T-helper 1 cell (primary cell): ENCODE data around the gene SLC38A2.
A peak's percentile ranks its signal among the peaks of the same experiment; 100 is the strongest.

ENCODE experiments used
- DNase-seq, 5 donors: peaks; one replicate each; pipeline ENCODE4 v3.0.0-alpha.2; 2012 to 2020

Gene SLC38A2

DNA sequence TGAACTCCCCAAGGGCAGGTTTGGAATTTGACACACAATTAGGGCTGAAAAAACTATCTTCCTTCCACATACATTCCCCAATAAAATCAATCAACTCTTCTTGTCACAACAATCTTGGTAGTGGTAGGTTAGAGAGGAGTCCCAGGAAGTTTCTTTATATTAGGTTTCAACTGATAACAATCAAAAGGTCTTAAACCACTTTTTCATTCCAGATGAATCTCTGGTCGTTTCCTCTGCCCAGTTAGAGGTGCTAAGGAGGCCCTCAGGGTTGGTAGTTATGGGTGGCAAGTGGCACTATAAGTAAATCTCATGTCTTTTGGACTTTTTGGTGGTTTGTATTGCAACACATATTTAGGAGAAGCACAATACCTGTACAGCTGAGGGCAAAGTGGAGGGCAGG lies 1.7 kb upstream of the SLC38A2 start:
- no peak for DNase-seq

GRCh38 chr12:46373301-46374296 lies 1.0 kb upstream of the SLC38A2 start:
- peak in 4 of 5 donors; percentile 15 to 63 (median 30) for DNase-seq

DNA sequence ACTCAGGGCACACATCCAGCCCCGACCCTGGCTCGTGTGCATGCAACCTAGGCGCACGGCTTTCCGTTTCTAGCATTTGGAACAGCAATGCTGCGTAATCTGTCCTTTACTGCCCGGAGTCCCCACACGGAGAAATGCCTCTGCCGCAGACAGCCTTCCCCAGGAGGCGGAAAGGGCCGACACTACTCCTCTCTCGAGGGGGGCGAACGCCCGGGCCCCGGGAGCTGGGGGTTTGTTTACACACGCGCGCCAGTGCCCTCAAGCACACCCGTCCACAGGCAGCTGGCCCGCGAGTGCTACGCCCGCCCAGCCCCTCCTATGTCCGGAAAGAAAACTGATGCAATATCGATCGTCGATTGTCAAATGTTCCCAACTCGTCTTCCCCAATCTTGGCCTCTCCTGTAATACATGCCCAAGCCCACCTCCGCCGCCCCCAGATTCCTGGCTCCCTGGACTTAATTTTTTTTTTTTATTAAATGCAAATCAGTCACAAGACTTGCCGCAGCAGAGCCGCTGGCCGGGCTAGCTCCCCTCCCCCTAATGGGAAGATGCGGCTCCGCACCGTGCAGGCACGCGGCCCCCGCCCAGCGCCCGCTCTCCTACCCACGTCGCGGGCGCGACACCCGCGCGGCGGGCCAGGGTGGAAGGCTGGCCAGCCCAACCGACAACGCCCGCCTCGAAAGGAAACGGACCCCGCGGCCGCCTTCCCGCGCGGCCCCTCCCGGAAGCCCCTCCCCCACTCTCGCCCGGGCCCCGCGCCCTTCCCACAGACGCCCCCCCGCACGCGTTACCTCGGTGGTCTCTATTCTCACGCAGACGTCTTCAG lies 642 bp downstream of the SLC38A2 start:
- peak; percentile 20 to 81 (median 50) for DNase-seq

DNA sequence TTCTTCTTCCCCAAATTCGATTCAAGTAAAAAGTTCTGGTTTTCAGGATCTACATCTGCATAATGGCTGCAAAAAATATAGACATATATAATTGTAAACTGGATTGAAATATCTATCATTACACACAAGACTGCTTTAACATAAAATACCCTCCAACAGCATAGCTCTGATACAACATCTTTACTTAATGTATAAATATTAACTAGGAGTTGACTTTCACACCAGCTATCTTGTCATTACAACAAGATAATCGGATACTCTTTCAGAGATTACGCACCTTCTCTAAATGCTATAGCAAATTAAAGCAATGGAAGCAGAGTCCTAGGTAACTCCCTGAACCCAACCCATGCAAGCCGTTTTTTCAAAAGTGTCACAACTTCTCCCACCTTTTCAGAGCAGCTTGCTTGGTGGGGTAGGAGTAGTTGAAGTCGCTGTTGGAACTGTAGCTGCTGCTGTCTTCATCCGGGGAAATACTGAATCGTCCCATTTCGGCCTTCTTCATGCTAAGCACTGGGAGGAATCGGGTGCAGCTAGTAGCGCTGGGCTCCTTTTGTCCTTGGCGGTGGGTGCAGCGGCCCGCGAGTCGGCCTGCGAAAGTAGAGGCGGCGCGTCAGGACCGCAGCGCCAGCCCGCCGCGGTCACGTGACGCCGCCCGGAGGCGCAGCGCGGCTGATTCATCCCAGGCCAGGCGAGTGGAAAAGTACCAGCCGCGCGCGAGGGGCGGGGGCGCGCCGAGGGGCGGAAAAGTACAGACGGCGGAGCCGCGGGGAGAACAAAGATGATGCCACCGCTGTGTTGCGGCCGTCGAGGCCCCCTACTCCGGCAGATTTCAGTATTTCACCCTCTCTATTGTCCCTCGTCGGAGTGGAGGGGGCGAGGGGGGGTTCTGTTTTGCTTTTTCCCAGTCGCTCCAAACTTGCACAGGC lies 1.5 kb downstream of the SLC38A2 start:
- peak; percentile 85 to 94 (median 88) for DNase-seq

DNA sequence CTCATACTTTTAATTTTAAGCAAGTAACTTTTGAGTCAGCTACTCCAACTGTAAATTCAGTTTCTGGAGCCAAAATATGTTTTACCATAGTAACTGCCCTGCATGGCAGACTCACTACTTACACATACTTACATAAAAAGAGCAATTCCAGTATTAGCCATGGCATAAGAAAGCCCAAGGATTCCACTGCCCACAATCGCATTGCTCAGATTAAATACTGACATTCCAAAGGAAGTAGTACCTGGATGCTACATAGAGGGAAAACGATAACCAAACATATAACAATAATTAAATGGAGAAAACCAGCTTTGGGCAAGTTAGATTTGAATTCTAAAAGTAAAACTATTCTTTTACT lies 2.2 kb downstream of the SLC38A2 start:
- no peak for DNase-seq

DNA sequence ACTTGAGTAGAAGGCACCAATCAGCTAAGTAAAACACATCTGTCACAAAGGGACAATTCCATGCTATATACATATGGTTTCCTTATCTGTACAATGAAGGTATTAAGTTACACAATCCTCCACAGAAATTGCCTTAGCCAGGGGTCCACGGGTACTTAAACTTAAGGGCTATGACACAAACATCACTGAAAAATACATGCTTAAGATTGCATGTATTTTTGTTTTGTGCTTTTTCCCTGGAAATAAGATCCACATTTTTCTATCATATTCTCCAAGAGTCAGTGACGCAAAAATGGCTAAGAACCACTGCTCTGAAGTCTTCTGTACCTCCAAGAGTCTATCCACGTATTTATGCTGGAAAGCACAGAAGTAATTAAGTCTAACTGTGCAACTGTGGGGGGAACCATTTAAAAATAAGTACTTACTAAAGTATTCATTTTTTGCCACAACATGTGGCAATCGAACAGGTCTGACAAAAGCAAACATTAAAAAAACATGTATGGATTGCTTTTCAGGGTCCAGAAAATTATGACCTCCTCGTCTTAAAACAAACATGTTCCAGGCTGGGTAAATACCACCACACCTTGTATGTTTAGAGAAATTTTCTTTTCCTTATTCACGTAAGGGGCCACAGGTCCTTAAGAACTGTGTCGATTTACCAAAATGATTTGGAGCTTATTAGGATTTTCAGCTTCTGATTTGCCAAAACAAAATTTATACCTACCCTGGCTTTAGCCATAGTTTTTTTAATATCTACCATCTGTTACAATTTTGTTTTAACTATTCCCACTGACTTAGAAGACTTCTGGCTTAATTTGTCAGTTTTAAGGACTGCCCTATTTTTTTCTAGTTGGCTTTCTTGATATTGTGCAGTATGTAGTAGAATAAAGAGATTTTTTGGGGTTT lies 2.8 kb downstream of the SLC38A2 start:
- no peak for DNase-seq

GRCh38 chr12:46369095-46369473 lies 3.5 kb downstream of the SLC38A2 start:
- DNase-seq = no peak

DNA sequence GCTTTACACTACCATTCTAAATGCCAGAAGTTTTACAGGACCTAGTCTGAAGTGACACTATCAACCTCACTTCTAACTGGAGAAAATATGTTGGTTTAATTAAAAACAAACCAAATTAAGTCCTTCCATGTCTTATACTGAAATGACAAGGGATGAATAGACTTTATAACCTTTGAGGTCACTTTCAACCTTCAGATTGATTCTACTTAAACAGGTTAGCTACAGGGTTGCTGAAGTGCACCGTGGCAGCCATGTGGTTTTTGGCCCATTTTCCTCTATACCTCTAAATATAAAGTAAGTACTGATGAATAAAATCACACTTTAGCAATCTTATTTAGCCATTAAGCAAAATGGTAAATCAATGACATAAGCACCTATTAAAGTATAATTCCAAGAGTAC lies 3.9 kb downstream of the SLC38A2 start:
- no peak for DNase-seq

GRCh38 chr12:46368138-46368537 lies 4.4 kb downstream of the SLC38A2 start:
- no peak for DNase-seq

- no peak for DNase-seq
These were observed 5.1 kb downstream of the SLC38A2 start for GRCh38 chr12:46367351-46368029.

- no peak for DNase-seq
These were observed 5.8 kb downstream of the SLC38A2 start for GRCh38 chr12:46366771-46367170.

GRCh38 chr12:46365951-46366379 lies 6.6 kb downstream of the SLC38A2 start:
- DNase-seq = no peak

GRCh38 chr12:46364777-46365580 lies 7.6 kb downstream of the SLC38A2 start:
- DNase-seq = no peak

- no peak for DNase-seq
These were observed 8.3 kb downstream of the SLC38A2 start for GRCh38 chr12:46364300-46364696.

DNA sequence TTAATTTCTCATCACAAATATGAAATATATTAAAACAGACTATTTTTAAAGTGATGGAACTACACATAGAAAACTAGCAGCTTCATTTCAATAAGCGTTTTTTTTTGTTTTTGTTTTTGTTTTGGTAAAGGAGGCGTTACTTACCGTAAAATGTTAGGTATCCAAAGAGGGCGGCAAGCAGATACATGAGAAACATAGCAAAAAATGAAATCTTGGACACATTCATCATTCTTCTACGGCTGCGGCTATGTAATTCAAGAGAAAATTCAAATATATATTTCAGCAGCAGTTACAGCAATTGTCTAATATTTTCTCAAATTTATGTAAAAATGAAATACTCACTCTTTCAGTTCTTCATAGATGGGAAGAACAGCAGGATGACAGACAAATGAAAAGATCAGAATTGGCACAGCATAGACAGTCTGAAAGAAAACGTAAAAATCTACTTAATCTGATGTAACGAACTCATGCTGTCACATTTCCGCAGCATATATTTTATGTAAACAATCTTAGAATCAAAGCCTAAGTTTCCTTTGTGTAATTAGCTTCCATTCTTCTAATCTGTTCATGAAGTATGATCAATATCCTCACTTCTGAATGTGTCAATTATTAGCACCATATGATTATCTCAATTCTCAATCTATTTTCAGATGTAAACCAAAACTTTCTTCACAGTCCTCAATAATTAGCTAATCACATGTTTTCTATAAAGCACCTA lies 8.8 kb downstream of the SLC38A2 start:
- no peak for DNase-seq

- no peak for DNase-seq
These were observed 9.5 kb downstream of the SLC38A2 start for GRCh38 chr12:46362895-46363581.

- DNase-seq = no peak
These were observed 10.9 kb downstream of the SLC38A2 start for GRCh38 chr12:46361667-46362034.

DNA sequence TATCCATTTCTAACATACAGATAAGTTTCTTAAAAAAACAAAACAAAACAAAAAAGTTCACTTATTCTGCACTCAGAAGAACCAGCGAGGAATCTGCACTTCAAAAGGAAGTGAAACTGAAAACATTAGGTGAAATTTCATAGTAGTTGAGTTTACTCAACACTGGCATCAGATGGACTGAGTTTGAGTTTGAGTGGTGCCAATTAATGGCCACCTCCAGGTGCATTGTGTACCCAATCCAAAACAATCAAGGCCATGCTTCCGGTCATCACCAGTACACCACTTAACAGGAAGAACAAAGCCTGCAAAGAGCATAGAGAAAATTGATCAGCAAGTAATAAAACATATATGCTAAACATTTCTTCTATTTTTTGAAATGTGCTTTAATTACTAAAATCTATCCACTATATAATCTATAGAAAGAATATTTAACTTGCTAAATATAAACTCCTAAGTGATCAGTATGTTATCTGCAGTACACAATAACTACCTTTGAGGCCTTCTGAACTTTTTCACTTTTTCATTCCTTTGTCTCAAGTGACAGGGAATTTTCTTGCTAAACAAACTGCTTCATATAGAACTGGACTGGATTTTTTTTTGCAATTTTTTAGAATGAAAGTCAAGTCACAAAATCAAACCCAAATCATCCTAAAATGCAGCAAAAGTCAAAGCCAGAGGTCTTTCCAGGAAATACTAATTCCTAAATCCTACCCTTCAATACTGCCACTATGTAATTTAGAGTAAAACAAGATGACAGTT lies 11.5 kb downstream of the SLC38A2 start:
- no peak for DNase-seq
